NCI-H446 (cell line): ENCODE results near the gene AMOT.
A peak's percentile ranks its signal among the peaks of the same experiment; 100 is the strongest.

ENCODE experiments used
- DNase-seq, 2 experiments: peaks; one replicate each; lab custom pipeline; 2025; lab: John Stamatoyannopoulos, UW

The AMOT gene

DNA sequence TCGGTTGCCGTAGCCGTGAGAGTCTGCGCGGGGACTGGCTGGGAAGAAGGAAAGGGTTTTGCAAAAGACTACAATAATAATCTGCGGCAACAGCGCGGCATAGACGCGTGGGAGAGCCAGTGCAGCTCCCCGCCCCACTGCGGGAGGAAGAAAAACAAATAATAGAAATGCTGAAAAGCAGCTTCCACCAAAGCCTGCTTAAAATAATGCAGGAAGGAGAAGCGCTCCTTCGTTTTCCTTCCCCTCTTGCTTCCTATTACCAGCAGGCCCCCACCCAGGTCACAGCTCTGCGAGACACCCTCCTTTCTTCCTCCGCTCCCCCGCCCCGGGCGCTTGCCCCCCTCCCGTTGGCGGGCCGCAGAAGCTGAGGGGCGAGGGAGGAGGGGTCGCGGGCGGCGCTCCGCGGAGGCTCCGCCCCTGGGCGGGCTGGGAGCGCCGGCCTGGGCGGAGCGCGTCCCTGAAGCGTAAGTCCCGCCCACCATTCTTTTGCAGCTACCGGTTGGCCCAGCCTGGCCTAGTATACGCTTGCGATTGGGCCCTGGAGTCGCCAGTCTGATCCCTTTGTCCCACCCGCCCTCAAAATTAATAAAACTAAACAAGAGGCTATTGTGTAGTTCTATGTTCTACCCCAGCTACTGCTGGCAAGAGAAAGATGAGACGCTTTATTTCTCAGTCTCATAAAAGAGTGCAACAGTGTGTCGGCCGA is 636 bp upstream of the AMOT start:
- peak; percentile 9 to 78 for DNase-seq

DNA sequence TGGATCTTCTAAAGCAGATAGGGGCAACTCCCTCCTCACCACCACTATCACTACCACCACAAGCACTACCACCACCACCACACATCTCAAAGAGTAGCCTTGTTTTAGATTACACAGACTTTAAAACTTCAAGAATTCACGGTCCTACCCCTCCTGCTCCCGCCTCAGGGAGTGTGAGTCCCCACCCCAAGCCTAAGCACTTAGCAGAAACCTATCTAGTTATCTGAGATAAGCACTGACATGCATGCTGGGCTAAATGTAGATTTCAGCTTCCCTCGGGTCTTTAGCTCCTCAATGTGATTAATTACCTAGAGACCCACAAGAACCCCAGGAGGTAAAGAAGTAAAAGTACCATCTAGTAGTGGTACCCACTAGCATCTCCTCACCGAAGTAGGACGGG is 775 bp downstream of the AMOT start:
- DNase-seq = no peak

DNA sequence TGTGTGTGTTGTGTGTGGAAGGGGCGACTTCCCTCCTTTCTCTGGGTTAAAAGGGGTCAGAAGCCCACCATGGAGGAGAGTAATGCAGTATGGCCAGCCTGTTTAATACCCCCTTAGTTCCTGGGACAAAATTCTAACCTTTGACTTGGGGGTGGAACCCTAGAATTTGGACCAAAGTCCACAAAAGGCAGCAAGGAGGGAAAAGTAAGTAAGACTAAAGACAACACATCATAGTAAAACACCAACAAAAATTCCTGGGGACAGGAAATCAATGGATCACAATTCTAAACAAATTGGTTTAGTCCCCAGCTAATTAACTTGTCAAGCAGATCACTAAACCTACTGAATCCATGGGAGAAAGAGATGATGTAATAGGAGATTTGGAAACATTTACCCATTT is 3.1 kb downstream of the AMOT start:
- DNase-seq = no peak

DNA sequence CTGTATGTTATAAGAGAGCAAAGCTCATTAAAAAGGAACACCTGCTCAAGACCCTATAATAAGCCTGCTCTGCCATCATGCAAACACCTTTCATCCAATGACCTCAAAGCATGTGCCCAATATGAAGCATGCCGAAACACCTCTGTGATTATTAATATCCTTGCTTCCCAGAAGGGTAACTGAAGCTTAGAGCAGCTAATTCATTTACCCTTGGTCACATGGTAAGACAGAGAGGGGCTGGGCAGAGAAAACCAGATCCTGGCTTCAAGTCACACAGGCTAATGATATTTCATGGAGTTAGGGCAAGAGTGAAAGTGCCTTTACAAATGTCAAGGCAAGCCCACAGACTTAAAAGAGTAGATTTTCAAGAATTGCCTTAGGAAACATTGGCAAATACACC is 5.6 kb downstream of the AMOT start:
- DNase-seq = no peak

DNA sequence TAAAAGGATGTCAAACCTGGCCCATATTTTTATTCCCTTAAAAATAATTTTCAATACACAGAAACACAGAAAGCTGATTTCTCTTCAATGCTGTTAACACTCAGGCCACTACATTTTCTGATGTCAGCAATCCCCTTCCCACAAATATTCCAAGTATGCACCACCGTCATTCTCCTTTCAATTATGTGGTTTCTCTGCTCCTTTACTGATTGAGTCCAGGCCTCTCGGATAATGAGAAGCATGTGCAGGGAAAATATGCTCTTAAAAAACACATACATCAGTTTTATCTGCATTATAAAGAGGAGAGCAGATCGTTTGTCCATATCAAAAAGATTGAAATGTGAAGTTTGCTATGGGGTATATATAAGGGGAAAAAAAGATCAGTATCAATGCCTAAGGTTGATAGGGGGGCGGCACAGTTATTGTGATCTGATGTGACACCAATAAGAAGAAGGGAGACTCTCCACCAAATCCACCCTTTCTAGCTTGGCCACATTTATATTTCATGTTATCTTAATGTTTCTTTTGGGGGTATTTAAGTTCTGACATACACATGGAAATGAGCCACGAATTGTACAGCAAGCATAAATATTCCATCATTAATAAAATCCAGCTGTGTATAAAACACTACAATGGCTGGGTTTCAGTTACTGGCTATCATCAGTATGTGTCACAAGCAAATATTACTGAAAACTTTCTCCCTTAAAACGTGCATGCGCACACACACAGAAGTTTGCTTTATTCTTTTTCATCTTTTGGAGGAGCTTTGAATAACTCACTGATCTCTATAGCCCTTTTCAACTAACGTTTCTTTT is 6.4 kb downstream of the AMOT start:
- no peak for DNase-seq

DNA sequence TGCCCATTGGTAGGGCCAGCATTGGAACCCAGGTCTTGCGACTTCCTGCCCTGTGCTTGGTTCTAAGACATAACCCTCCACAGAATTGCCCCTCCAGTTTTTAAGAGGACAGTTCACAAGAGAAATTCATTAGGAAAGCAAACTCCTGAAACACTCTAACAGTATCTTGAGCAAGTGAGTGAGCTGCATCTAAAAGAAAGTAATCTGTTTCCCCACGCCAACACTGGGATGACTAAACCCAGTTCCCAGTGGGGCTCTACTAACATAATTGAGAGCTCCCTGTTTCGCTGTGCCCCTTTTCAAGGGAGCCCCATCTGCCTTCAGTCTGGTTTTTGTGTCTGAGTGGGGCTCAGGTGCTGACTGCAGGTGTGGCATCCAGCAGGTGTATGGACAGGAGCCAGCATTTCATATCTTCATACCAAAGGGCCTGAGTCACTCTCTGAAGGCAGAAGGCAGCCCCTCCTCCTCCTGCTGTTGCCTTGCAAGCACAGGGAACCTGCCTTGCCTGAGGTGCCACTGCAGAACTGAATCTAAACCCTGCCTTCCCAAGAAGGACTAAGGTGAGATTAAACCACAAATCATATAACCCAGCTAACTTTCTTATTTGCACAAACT is 8.0 kb downstream of the AMOT start:
- DNase-seq = no peak

DNA sequence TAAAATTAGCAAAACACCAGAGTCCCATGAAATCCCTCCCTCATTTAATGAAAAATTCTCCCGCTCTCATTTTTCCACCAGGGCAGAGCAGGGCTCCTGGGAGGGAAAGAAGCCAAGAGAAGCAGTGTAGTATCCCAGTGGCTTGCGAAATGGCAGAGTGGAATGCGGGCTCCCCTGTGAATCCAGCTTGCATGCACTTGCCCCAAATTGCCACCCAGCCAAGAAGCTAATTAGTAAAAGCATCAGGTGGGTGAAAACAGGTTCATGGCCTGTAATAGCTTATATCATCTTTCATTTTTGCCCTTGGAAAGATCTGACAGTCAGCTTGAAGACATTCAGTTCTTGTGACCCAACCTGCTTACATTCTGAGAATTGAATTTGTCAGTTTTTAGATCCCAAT is 10.1 kb downstream of the AMOT start:
- no peak for DNase-seq

DNA sequence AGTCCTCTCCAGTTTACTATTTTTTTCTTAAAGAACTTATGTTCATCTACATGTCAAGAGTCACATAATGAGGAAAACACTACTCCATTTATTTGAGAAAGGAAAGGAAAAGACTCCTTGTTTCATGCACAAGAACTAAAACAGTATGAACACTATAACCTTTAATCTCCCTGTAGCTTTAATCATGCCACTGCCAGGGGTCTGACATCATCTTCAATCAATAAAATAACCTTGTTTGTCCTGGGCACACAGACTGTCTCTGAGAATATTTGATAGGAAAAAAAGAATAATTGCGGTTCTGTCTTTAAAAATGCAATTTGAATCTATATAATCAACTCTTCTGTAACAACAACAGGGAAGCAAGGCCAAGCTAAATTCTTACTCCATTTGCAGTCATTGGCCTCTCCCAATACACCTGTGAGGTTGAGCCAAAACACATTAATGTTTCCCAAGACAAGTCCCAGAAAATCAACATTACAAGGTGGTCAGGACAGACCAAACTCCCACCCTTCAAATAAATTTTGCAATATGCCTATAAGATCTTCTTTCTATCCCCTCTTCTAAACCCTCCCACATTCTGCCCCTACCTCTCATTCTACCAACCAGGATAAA is 13.2 kb downstream of the AMOT start:
- DNase-seq = no peak

DNA sequence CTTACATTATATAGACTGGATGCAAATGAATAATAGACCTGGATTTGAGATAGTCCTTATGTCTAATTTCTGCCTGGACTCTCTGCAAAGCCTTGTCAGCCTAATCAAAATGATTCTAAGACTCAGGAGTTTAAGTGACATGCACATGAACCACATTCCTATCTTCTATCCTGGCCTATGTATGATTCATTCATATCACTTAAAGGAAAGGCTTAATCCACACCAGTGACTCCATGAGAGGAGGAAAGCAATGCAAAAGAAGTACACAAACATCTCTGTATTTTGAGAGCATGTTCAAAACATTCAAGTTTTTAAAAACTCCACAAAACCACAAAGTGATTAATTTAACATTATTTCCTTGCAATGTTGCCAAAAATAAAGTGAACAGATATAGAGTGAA is 14.6 kb downstream of the AMOT start:
- no peak for DNase-seq

DNA sequence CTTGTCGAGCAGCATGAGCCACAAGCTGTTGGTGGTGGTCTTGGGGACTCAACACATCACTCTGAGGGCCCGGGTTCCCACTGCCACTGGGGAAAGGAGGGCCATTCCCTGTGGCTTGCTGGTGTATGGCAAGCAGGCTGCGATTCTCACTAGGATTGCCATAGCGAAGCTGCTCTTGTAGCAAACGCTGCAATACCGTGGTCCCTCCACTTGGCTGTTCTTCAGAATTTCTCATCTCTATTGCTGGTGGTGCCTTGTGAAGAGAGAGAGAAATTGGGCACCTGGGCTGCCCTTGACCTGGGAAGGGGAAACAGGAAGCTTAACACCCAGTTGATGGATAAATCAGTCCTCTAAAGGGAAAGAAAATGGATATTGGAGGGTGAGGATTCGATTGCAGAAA is 17.7 kb downstream of the AMOT start:
- no peak for DNase-seq

DNA sequence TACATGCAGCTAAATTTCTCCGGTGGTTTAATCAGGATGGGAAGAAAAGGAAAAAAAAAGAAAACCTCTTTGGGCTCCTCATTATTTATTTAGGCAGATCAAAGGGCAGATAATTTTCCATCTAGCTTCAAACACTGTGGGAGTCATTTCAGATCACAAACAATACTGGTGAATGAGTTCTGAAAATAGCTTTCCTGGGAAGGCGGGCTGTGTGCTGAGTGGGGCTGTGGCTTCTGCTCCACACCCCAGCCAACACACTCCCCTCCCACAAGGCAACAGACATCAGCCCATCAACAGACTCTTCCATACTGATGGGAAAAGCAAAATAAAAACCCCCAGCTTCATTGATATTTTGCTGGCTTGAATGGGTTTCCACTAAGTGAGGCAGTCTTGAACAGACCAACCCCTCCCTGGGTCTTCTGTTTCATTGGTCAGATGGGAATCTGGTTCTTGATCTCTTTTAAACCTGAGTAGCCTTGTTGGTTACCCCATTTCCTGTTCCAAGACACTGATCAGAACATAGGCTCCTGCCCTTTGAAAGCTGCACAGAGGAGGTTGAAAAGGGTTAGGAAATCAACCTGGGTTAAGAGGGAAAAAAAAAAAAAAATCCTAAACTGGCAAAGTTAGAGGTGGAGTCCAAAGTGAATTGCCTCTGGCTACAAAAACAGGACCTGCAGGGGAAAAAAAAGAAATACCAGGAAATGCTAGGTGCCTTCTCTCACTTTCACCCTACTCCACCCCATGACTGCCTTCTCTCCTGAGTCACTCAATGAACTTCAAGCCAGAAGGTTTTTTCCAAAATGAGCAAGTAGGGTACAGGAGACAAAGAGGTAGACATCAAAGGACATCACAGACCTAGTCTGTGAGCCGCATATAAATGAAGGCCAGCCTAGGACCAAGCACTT is 20.0 kb downstream of the AMOT start:
- no peak for DNase-seq

DNA sequence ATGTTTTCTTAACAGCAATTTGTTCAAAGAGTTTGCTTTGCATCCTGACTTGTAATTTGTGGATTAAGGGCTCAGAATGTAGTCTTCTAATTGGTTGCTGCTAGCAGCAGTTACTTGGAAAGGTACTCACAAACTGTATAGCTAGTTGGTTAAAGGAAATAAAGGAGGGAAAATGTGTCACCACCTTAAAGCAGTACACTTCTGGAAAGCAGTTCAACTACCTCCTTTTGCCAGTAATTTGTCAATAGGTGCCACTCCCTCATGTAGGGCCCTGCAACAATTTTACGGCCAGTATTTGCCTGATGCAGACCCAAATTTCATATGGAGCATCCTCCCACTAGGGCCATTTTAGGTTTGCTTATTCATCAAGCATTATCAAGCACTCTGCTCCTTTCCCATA is 20.8 kb downstream of the AMOT start:
- DNase-seq = no peak

DNA sequence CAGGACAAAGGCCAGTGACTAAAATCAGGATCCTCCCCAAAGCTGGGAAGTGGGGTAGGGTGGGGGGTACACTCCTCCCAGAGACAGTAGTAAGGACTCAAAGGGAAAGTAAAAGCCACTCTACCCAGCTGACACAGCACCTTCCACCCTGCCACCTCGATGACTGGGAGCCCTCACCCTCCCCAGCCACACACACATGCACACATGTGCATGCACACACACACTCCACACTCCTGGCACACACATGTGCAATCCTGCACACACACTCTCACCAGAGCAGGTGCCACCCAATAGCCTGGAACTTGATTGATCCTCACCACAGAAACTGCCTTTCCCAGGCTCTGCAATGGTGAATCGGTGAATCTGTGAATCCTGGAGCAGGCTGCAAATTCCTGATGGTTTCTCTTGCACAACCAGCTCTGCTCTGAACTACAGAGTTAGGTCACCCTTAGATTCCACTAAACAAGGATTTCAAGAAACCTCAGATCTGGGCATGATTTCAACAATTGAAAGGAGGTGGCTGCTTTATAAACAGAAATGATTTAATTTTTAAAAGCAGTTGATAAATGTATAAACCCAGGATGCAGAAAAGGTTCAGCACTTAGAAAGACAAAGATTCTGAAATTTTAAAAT is 21.5 kb downstream of the AMOT start:
- DNase-seq = no peak

DNA sequence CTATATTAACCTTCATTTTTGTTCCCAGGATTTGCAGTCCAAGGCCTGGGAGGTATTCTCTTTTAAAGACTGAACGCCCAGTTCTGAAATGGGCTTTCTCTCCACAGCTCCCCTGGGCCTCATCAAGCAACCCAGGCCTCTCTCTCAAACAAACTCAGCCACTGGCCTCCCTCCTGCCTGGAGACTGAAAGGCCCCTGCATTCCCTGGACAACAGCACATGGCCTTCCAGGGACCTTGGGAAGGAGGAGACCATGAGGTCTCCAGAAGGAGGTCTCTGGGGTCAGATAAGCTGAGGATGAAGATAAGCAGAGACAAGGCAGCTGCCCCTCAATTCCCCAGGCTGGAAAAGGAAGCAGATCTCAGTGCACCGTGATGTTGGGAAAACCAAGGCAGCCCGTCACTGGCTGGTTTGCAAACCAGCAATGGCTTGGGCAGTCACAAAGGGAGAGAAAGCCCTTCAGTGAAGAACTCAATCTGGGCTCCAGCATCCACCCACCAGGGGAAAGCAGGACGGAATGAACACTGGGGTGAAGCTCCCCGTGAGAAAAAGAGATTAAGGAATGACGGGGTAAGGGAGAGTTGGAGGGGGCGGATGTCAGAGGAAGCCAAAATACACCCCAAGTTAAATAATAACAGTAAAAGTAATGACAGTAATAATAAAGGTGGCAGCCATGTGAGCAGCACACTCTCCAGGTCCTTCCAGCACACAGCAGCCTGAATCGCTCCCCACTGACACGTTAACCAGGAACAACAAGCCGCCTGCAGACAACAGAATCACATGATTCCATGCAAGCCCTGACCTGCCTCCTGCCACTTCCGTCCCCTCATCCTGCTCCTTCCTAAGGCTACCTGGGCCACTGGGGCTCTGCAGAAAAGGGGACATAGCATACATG is 22.3 kb downstream of the AMOT start:
- no peak for DNase-seq

DNA sequence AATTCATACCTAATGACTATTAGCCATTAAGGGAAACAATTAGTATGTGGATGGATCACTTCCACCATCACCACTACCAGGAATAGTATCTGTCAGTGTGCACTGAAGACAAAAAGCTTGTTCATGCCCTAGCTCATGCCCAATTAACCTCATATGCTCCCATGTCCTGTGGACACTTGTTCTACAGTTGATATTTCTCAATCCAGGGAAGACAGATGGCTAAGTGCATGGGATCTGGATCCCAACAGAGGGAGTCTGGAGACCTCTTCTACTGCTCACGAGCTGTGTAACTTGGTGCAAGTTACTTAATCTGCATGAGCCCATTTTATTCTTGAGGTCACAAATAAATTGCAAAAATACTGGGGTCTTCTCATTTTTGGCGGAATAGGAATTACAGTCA is 23.7 kb downstream of the AMOT start:
- DNase-seq = peak; percentile 3 to 19

DNA sequence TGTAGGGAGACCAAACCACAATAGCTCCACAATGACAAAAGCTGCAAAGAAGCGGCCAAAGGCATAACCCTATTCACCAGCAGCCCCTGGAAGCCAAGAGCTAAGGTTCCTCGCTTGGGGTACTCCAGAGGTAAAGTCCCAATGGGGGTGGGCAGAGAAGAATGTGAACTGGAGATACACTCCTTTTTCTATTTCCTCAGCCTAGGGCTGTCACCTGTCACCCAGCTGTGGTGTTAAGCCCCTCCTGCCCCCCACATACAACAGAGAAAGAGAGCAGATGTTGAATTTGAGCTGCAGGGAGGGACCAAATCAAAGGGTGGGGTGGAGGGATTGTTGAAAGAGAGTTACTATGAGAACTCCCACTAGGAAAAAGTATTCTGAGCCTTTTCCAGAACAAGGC is 26.1 kb downstream of the AMOT start:
- no peak for DNase-seq

DNA sequence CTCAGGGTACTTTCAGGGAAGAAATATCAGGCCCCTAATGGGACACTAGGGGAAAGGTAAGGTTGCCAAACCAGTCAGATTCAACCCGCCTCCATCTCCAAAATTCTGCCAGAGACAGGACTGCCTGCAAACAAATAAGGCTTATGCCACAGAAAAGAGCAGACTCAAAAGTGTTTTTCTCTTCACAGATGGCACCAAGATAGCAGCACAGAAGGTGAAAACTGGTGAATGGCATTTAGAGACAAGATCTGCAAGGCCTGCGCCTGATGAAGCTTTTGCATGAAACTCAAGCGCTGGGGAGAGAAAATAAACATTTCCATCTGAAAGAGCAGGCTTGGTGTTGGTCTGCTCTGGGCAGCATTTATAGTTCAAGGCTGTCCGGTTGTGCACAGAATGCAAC is 27.9 kb downstream of the AMOT start:
- DNase-seq = peak in 1 of 2 experiments; percentile 8

DNA sequence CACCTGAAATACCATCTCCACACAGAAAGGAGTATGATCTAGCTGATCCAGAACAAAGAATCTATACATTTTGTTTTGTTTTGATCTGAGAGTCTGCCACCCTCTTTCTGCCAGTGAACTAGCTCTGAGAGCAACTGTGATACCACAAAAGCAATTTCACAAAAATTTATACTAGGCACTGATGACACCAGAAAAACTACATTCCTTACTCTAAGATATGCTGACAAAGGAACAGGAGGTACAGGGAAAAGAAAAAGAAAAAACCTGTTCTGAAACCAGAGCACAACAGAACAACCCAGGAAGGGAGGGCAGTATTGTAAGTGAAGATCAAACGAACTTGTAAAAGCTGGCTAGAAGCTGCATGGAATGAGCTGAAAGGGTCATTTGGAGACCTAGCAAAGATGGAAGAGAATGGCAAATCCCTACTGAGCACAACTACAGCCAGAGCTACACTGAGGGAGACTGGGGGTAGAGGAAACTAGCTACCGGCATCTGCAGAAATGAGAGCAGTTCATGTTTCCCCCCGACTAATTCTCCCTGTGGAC is 31.9 kb downstream of the AMOT start:
- no peak for DNase-seq

DNA sequence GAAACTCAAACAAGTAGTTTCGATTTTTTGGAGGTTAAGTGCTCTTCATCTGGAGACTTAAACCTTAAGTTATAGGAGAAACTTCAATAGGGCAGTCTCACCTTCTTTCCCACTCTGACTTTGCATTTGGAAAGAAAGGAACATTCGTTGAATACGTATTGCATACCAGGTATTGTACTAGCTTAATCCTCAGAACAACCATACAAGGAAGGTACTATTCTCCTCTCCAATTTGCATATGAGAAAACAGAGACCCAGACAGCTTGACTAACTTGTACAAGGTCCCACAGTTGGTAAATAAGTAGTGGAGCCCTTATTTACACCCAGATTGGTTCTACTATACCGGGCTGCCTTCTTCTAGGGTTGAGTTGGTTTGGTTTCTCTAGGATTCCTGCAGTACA is 32.6 kb downstream of the AMOT start:
- no peak for DNase-seq

DNA sequence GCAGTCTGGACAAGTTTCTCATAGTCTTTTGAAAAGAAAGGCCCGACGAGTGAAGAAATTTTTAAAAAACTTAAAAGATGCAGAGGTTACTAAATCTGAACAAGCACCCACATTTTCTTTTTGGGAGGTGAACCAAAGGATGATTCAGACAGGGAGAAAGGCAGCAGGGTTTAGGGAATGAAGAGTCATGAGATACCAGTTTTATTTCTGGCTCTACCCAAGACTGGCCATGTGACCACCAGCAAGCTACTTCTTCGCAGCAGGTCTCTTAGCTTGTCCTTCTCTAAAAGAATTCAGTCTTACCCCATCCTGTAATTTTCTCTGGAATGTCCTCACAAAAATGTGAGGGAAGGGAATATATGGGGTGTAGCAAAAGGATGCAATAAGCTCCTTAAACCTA is 37.6 kb downstream of the AMOT start:
- no peak for DNase-seq
